ENCODE measurements around the gene KCNG2. TPM values are rescaled to one million over a fixed set of nuclear protein-coding genes. Genes with fewer than 3 reads are reported as not detected.

KCNG2 gene
- total and polyA plus RNA-seq, 2 of the 13 experiments (the other 11 are each of a cell fraction or from before 2014, with no cell fraction given) = not detected

- no peak for ATAC-seq
- CTCF ChIA-PET (ENCODE audit: low intra/inter-chr PET ratio, low total read pairs) = no interaction called here
- Histone ChIP-seq H2AFZ (ENCODE audit: low read length) (no peak overlapping the region), H3K79me2 (ENCODE audit: insufficient read depth, low read length) (no peaks in the 10 kb centered on the region), H3K36me3 (replicated peaks in 1 of 2; ENCODE audit: control insufficient read depth in 1 of 2, insufficient read depth in 2 of 2, low read length in 2 of 2) (no peaks in the 10 kb centered on the region), H3K27me3 (ENCODE audit: control insufficient read depth in 1 of 2, insufficient read depth in 2 of 2, low read length in 2 of 2) (peaks cover 6 to 60% of the 10 kb centered on the region in 2 experiments; a peak in 3 of 5 replicates), H3K9ac (ENCODE audit: insufficient read depth, low read depth, low read length) (no peak overlapping the region), H3K4me2 (ENCODE audit: low read depth, low read length) (no peak overlapping the region), H3K4me3 (replicated peaks in 1 of 3; ENCODE audit: insufficient read depth in 1 of 3, low read depth in 2 of 3, low read length in 3 of 3) (no peak overlapping the region), H3K9me3 (ENCODE audit: low read length) (no peaks in the 10 kb centered on the region), H4K20me1 (ENCODE audit: insufficient read depth, low read length) (no peaks in the 10 kb centered on the region), H3K27ac (ENCODE audit: extremely low read length, insufficient read depth, low read length) (no peak overlapping the region), H3K4me1 (ENCODE audit: insufficient read depth, low read length) (peaks cover 7% of the 10 kb centered on the region)
- no TSS peak for BruUV-seq (replicated peaks)
- DNase-seq (ENCODE audit: low spot score) = no peak
- intact Hi-C loops (cut with micrococcal nuclease; ENCODE audit: unreplicated experiment) (no loop called here), in situ Hi-C loops (cut with HindIII; ENCODE audit: extremely low pct_ligation_motif_present, low pct_unique_long_range_greater_than_20kb) (no loop called here)
- no peak for FAIRE-seq
- POLR2A ChIA-PET = no interaction called here
- peak; percentile 69 for TF ChIP-seq MNT (IDR thresholded peaks at IDR 0.05)
- TF ChIP-seq ISL2 (CRISPR knock-in tag; IDR thresholded peaks at IDR 0.05) = no peak
- no peak for TF ChIP-seq ZNF512B (CRISPR knock-in tag; IDR thresholded peaks at IDR 0.05; ENCODE audit: borderline replicate concordance)
- WGBS (ENCODE audit: low lambda C conversion rate) = 59% methylated on average over 18 of the region's 18 CpGs
These were observed 7.6 kb downstream of the KCNG2 start for GRCh38 chr18:79805211-79805887.

All from HepG2 (cell line).